Left ventricle myocardium inferior (tissue), 1 donor: ENCODE data around the gene MYO3A. TPM values are rescaled to one million over a fixed set of nuclear protein-coding genes. Genes with fewer than 3 reads are reported as not detected.

Experiments
- DNase-seq: peaks from one replicate; pipeline ENCODE4 v3.0.0-alpha.2; 2020
- H3K27ac ChIP-seq: fragments of 200-600 bp; replicated peaks from 2 replicates; pipeline ENCODE4 v1.8.0; 2021
- H3K27me3 ChIP-seq: fragments of 200-600 bp; 2 replicates; pipeline ENCODE4 v1.8.0; 2021; ENCODE audit warnings: low read depth
- H3K36me3 ChIP-seq: fragments of 200-600 bp; 2 replicates; pipeline ENCODE4 v1.8.0; 2021
- H3K4me1 ChIP-seq: fragments of 200-600 bp; 2 replicates; pipeline ENCODE4 v1.8.0; 2021
- H3K4me3 ChIP-seq: fragments of 200-600 bp; 2 replicates; pipeline ENCODE4 v1.8.0; 2021; ENCODE audit warnings: mild to moderate bottlenecking, moderate library complexity
- H3K9me3 ChIP-seq: fragments of 200-600 bp; replicated peaks from 2 replicates; pipeline ENCODE4 v1.8.0; 2021
- intact Hi-C: fragments of 100-400 bp; cut with micrococcal nuclease; formaldehyde crosslinking; loops from one replicate; pipeline ENCODE4 v1.11.0; 2022
- total RNA-seq: library from RNA; stranded (reverse); fragmentation: NEBNext Ultra II Directional; extraction: Animal tissue kit (Norgen Biotek cat#: 25700); gene quantifications from one replicate; pipeline ENCODE4 v1.2.1, GENCODE V29; 2021
- TF ChIP-seq, protein P1 (sequence below): fragments of 200-600 bp; IDR thresholded peaks from 2 replicates; pipeline ENCODE4 v1.8.0; 2021; ENCODE audit warnings: antibody characterized with exemption, mild to moderate bottlenecking, borderline replicate concordance
- donor health status: DM: no; HTN: yes; CAD: no; lungs with severe emphysema.

The MYO3A gene
- total RNA-seq, 1 donor from 2014 or later, result not detected

DNA sequence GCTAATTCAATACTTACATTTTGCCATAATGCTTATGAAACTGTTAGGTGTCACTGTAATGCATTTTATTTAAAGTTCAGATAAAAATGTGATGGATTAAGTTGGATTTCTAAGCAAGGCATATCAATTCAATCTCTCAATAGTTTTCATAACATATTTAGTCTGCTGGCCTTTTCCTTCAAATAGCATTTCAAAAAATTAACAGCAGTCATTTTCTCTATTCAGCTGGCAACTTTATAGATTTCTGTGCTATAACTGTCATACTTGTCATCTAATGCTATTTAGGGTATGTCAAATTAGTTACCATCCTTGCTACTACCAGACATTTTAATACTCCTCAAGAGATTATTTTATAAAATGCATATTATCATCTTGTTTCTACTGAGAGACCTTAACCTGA, 286.9 kb downstream of the MYO3A start:
- TF ChIP-seq, protein P1, sequence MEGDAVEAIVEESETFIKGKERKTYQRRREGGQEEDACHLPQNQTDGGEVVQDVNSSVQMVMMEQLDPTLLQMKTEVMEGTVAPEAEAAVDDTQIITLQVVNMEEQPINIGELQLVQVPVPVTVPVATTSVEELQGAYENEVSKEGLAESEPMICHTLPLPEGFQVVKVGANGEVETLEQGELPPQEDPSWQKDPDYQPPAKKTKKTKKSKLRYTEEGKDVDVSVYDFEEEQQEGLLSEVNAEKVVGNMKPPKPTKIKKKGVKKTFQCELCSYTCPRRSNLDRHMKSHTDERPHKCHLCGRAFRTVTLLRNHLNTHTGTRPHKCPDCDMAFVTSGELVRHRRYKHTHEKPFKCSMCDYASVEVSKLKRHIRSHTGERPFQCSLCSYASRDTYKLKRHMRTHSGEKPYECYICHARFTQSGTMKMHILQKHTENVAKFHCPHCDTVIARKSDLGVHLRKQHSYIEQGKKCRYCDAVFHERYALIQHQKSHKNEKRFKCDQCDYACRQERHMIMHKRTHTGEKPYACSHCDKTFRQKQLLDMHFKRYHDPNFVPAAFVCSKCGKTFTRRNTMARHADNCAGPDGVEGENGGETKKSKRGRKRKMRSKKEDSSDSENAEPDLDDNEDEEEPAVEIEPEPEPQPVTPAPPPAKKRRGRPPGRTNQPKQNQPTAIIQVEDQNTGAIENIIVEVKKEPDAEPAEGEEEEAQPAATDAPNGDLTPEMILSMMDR, result no peak
- no peaks in the 10 kb centered on the region for H3K9me3 ChIP-seq
- H3K36me3 ChIP-seq, result no peaks in the 10 kb centered on the region
- H3K27ac ChIP-seq, result no peak overlapping the region
- peaks cover 23% of the 10 kb centered on the region for H3K4me1 ChIP-seq
- intact Hi-C loops, result no loop called here
- no peak for DNase-seq
- no peak overlapping the region for H3K4me3 ChIP-seq
- H3K27me3 ChIP-seq, result peaks cover 99% of the 10 kb centered on the region

GRCh38 chr10:26221541-26221940, 287.5 kb downstream of the MYO3A start:
- Histone ChIP-seq H3K4me3 (no peak overlapping the region), H3K27me3 (peaks cover 99% of the 10 kb centered on the region), H3K27ac (no peak overlapping the region), H3K36me3 (no peaks in the 10 kb centered on the region), H3K9me3 (no peaks in the 10 kb centered on the region), H3K4me1 (peaks cover 17% of the 10 kb centered on the region)
- intact Hi-C loops, result no loop called here
- DNase-seq, result no peak
- TF ChIP-seq, protein P1, result no peak

- H3K27ac ChIP-seq, result no peak overlapping the region
Measured at GRCh38 chr10:26222563-26222962, 288.5 kb downstream of the MYO3A start.

GRCh38 chr10:26225322-26225721, 291.3 kb downstream of the MYO3A start:
- H3K4me1 ChIP-seq, result no peaks in the 10 kb centered on the region
- intact Hi-C loops, result no loop called here
- TF ChIP-seq, protein P1, result no peak

More at GRCh38 chr10:26222563-26222962, 288.5 kb downstream of the MYO3A start:
- H3K36me3 ChIP-seq, result no peaks in the 10 kb centered on the region
- peaks cover 98% of the 10 kb centered on the region for H3K27me3 ChIP-seq
- H3K9me3 ChIP-seq, result no peaks in the 10 kb centered on the region
- intact Hi-C loops, result no loop called here
- DNase-seq, result no peak
- TF ChIP-seq, protein P1, result no peak
- peaks cover 7% of the 10 kb centered on the region for H3K4me1 ChIP-seq
- H3K4me3 ChIP-seq, result no peak overlapping the region

GRCh38 chr10:26227786-26228185, 293.8 kb downstream of the MYO3A start:
- Histone ChIP-seq H3K36me3 (no peaks in the 10 kb centered on the region), H3K27ac (no peak overlapping the region), H3K4me1 (no peaks in the 10 kb centered on the region), H3K27me3 (peaks cover 67% of the 10 kb centered on the region), H3K9me3 (no peaks in the 10 kb centered on the region), H3K4me3 (no peak overlapping the region)
- intact Hi-C loops, result no loop called here
- TF ChIP-seq, protein P1, result no peak
- no peak for DNase-seq

More at GRCh38 chr10:26225322-26225721, 291.3 kb downstream of the MYO3A start:
- Histone ChIP-seq H3K27me3 (peaks cover 91% of the 10 kb centered on the region), H3K36me3 (no peaks in the 10 kb centered on the region), H3K9me3 (no peaks in the 10 kb centered on the region), H3K27ac (no peak overlapping the region), H3K4me3 (no peak overlapping the region)
- no peak for DNase-seq
